Panc1 (cell line): Measurements from ENCODE around the gene OR5L2. TPM values are rescaled to one million over a fixed set of nuclear protein-coding genes. Genes with fewer than 3 reads are reported as not detected.
"Not testable (repeated sequence)": the region's sequence is repeated elsewhere in the genome, so short reads cannot be mapped to it uniquely, and the experiment has no call there.

Experiments used
- ATAC-seq: fragments of 200-7000 bp; cut with Tn5 transposase; 2 replicates; pipeline ENCODE4 v1.9.1; 2020; ENCODE audit warnings: mild to moderate bottlenecking, moderate library complexity
- BruUV-seq: library from RNA; stranded (reverse); fragments of 400-500 nt; replicated peaks from 2 replicates; lab custom pipeline; 2021; lab: Mats Ljungman, UMichigan
- CTCF ChIA-PET: fragments of 300-600 bp; sonication (Branson Sonifier 250); formaldehyde crosslinking; loops from one replicate; lab custom pipeline; 2022; ENCODE audit warnings: antibody characterized with exemption; lab: Charles Lee
- POLR2A ChIA-PET: fragments of 300-600 bp; sonication (Branson Sonifier 250); formaldehyde crosslinking; loops from one replicate; lab custom pipeline; 2022; ENCODE audit warnings: antibody characterized with exemption; lab: Charles Lee
- DNase-seq: peaks from one replicate; pipeline ENCODE4 v3.0.0-alpha.2; 2010; ENCODE audit warnings: low read depth, low spot score
- H3K27ac ChIP-seq: 2 replicates; pipeline ENCODE4 v1.5.1; 2011; ENCODE audit warnings: mild to moderate bottlenecking, low read length, inconsistent platforms
- H3K27me3 ChIP-seq: fragments of 200-500 bp; sonication (Bioruptor generic); 2 replicates; pipeline ENCODE4 v1.6.0; 2014; ENCODE audit warnings: low read length, inconsistent platforms; ENCODE audit not compliant: control insufficient read depth, insufficient read depth
- H3K36me3 ChIP-seq: fragments of 200-500 bp; sonication (Bioruptor generic); 2 replicates; pipeline ENCODE4 v1.5.1; 2014; ENCODE audit warnings: inconsistent platforms, mild to moderate bottlenecking, low read length, moderate library complexity; ENCODE audit not compliant: control insufficient read depth, insufficient read depth
- H3K4me1 ChIP-seq: 2 replicates; pipeline ENCODE4 v1.5.1; 2011; ENCODE audit warnings: inconsistent platforms, mild to moderate bottlenecking, low read length, moderate library complexity; ENCODE audit not compliant: control insufficient read depth, insufficient read depth
- H3K4me3 ChIP-seq, 2 experiments: 2 replicates each; pipeline ENCODE4 v1.5.1; 2011 to 2012; ENCODE audit warnings: low read depth in 2 of 2, low read length in 2 of 2, mild to moderate bottlenecking in 2 of 2, inconsistent platforms in 1 of 2, moderate library complexity in 1 of 2
- H3K9me3 ChIP-seq: fragments of 200-500 bp; sonication (Bioruptor generic); 2 replicates; pipeline ENCODE4 v1.5.1; 2014; ENCODE audit warnings: low read depth, mild to moderate bottlenecking, inconsistent platforms, low read length, moderate library complexity; ENCODE audit not compliant: control insufficient read depth, insufficient read depth
- POLR2AphosphoS5 ChIP-seq: IDR thresholded peaks from 2 replicates; pipeline ENCODE4 v1.6.1; 2012; ENCODE audit warnings: mild to moderate bottlenecking, low read depth, low read length, moderate library complexity
- SIN3A ChIP-seq: IDR thresholded peaks from 2 replicates; pipeline ENCODE4 v1.6.1; 2012; ENCODE audit warnings: low read depth, mild to moderate bottlenecking, low read length, moderate library complexity, borderline replicate concordance; ENCODE audit not compliant: insufficient read depth
- TCF7L2 ChIP-seq: IDR thresholded peaks from 2 replicates; pipeline ENCODE4 v1.6.1; 2011; ENCODE audit warnings: mild to moderate bottlenecking, low read depth, low read length, inconsistent platforms
- in situ Hi-C: cut with HindIII; loops from 2 replicates; pipeline ENCODE4 v1.10.0; 2016; ENCODE audit warnings: low sequenced_read_pairs, low pct_unique_long_range_greater_than_20kb
- intact Hi-C: fragments of 100-400 bp; cut with micrococcal nuclease; formaldehyde crosslinking; loops from one replicate; pipeline ENCODE4 v1.10.0; 2022; ENCODE audit not compliant: unreplicated experiment
- total RNA-seq: library from RNA; stranded (reverse); gene quantifications from one replicate; pipeline ENCODE4 v1.2.1, GENCODE V29; 2021; ENCODE audit not compliant: unreplicated experiment
- TF ChIP-seq, protein P1 (sequence below), 2 experiments: IDR thresholded peaks; 2 replicates each; pipeline ENCODE4 v1.6.1; 2011 to 2012; ENCODE audit warnings: low read depth in 2 of 2, control low read depth in 1 of 2, low read length in 1 of 2, mild to moderate bottlenecking in 1 of 2, moderate library complexity in 1 of 2; ENCODE audit not compliant: insufficient read depth in 1 of 2
- TF ChIP-seq, protein P2 (sequence below): fragments of 450-650 bp; IDR thresholded peaks from 2 replicates; pipeline ENCODE4 v1.5.1; 2017; ENCODE audit warnings: mild to moderate bottlenecking

Gene OR5L2
- total RNA-seq, 1 experiment from 2014 or later, result not detected

DNA sequence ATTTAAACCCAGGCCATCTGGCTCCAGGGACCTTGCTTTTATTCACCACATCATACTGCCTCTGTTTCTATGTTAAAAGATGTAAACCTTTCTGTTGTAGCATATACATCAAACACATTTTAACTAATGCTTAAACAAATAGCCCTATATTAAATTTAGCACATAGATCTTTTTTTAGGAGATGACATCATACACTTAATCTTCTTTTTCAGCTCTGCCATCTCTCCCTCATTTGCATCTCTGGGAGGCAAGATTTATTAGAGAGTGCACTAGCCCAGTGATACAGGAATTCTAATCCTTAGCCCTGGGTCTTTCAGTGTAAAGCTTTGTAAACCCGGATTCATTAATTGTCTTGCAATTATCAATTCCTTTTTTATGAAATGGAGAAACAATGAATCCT is 25.1 kb downstream of the OR5L2 start:
- intact Hi-C loops (no loop called here), in situ Hi-C loops (no loop called here)
- H3K9me3 ChIP-seq, result no peaks in the 10 kb centered on the region
- POLR2A ChIA-PET, result no interaction called here
- DNase-seq (no peak), ATAC-seq (no peak)
- H3K27me3 ChIP-seq, result no peaks in the 10 kb centered on the region
- no peak overlapping the region for H3K27ac ChIP-seq
- TF ChIP-seq, protein P1, sequence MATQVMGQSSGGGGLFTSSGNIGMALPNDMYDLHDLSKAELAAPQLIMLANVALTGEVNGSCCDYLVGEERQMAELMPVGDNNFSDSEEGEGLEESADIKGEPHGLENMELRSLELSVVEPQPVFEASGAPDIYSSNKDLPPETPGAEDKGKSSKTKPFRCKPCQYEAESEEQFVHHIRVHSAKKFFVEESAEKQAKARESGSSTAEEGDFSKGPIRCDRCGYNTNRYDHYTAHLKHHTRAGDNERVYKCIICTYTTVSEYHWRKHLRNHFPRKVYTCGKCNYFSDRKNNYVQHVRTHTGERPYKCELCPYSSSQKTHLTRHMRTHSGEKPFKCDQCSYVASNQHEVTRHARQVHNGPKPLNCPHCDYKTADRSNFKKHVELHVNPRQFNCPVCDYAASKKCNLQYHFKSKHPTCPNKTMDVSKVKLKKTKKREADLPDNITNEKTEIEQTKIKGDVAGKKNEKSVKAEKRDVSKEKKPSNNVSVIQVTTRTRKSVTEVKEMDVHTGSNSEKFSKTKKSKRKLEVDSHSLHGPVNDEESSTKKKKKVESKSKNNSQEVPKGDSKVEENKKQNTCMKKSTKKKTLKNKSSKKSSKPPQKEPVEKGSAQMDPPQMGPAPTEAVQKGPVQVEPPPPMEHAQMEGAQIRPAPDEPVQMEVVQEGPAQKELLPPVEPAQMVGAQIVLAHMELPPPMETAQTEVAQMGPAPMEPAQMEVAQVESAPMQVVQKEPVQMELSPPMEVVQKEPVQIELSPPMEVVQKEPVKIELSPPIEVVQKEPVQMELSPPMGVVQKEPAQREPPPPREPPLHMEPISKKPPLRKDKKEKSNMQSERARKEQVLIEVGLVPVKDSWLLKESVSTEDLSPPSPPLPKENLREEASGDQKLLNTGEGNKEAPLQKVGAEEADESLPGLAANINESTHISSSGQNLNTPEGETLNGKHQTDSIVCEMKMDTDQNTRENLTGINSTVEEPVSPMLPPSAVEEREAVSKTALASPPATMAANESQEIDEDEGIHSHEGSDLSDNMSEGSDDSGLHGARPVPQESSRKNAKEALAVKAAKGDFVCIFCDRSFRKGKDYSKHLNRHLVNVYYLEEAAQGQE (IDR thresholded peaks at IDR 0.05; ENCODE audit: insufficient read depth in 1 of 2, low read depth in 2 of 2, low read length in 1 of 2), result no peak
- no peak for TF ChIP-seq TCF7L2
- TF ChIP-seq, protein P2, sequence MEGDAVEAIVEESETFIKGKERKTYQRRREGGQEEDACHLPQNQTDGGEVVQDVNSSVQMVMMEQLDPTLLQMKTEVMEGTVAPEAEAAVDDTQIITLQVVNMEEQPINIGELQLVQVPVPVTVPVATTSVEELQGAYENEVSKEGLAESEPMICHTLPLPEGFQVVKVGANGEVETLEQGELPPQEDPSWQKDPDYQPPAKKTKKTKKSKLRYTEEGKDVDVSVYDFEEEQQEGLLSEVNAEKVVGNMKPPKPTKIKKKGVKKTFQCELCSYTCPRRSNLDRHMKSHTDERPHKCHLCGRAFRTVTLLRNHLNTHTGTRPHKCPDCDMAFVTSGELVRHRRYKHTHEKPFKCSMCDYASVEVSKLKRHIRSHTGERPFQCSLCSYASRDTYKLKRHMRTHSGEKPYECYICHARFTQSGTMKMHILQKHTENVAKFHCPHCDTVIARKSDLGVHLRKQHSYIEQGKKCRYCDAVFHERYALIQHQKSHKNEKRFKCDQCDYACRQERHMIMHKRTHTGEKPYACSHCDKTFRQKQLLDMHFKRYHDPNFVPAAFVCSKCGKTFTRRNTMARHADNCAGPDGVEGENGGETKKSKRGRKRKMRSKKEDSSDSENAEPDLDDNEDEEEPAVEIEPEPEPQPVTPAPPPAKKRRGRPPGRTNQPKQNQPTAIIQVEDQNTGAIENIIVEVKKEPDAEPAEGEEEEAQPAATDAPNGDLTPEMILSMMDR, result no peak
- TF ChIP-seq POLR2AphosphoS5, result no peak
- no peak for TF ChIP-seq SIN3A
- no peaks in the 10 kb centered on the region for H3K36me3 ChIP-seq
- H3K4me1 ChIP-seq, result no peaks in the 10 kb centered on the region
- CTCF ChIA-PET, result no interaction called here
- no TSS peak for BruUV-seq
- H3K4me3 ChIP-seq, result no peak overlapping the region

DNA sequence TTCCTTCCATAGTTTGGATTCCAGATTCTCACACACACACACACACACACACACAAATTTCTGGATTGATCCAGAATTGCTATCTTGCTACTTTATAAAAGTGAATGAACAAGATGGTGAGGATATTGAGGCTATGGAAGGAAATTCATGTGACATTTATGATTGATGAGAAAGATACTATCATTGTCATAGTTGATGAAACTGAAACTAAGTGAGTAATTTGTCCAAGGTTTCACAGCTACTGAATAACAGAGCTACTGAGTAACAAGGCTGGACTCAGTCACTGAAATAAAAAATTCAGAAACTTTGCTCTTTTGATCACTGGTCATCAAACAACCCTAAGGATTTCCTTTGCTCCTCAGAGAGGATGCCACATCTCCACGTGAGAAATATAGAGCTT is 27.7 kb downstream of the OR5L2 start:
- TF ChIP-seq, protein P2, result no peak
- TF ChIP-seq POLR2AphosphoS5 (no peak), SIN3A (no peak), TCF7L2 (no peak)
- TF ChIP-seq, protein P1 (IDR thresholded peaks at IDR 0.05; ENCODE audit: insufficient read depth in 1 of 2, low read depth in 2 of 2, low read length in 1 of 2), result no peak
- Histone ChIP-seq H3K27me3 (no peaks in the 10 kb centered on the region), H3K36me3 (no peaks in the 10 kb centered on the region), H3K9me3 (no peaks in the 10 kb centered on the region), H3K4me1 (no peaks in the 10 kb centered on the region), H3K4me3 (no peak overlapping the region), H3K27ac (no peak overlapping the region)
- DNase-seq (no peak), ATAC-seq (no peak)
- POLR2A ChIA-PET, result no interaction called here
- no TSS peak for BruUV-seq
- CTCF ChIA-PET, result no interaction called here
- intact Hi-C loops (no loop called here), in situ Hi-C loops (no loop called here)

DNA sequence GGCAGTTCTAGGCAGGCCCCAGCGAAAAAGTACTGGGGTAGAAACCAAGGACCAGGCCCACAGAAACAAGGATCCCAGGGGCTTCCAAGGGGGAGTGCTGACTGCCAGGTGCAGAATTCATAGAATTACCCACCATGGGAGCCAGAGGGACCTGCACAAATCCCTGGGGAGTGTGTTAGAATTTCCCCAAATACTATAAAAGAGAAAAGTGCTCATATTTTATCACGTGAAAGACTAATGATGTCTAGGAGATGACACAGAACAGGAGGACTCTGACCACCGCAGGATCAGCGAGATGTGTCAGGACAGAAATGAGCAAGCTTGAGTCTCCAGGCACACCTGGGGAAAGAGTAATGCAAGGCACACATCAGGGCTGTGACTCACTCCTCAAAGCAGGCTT is 40.3 kb downstream of the OR5L2 start:
- H3K4me3 ChIP-seq, H3K27ac ChIP-seq, H3K27me3 ChIP-seq, ATAC-seq, intact Hi-C loops, BruUV-seq, in situ Hi-C loops, POLR2A ChIA-PET, H3K4me1 ChIP-seq, DNase-seq, H3K9me3 ChIP-seq, H3K36me3 ChIP-seq, CTCF ChIA-PET: not testable (repeated sequence)

DNA sequence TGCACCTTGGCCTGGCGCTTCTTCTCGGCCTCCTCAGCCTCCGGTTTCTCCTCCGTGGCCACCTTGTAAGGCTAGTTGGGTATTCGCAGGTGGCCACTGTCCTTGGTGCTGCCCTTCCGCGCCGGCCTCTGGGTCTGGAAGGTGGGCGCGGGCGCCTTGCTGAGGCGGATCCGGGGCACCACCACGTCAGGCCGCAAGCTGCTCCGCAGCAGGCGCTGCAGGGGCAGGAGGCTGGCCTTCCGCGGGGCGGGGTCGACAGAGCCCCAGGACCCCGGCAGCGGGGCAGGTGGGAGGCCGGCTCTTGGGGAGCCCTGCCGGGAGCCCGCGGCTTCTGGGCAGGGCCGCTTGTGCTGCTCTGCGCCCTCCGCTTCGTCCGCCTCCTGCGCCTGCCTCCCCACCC is 45.7 kb downstream of the OR5L2 start:
- H3K27ac ChIP-seq, ATAC-seq, H3K4me3 ChIP-seq, DNase-seq, intact Hi-C loops, POLR2A ChIA-PET, H3K27me3 ChIP-seq, in situ Hi-C loops, H3K9me3 ChIP-seq, H3K4me1 ChIP-seq, CTCF ChIA-PET, H3K36me3 ChIP-seq, BruUV-seq: not testable (repeated sequence)
